AG04450 (cell line): ENCODE measurements around the gene UBN1. TPM values are rescaled to one million over a fixed set of nuclear protein-coding genes. Genes with fewer than 3 reads are reported as not detected.

Source experiments
- CTCF ChIA-PET: fragments of 300-600, 350-600 bp; formaldehyde crosslinking; extraction: SDS; loops from one replicate; lab custom pipeline; 2022; ENCODE audit warnings: antibody characterized with exemption, inconsistent platforms; lab: Charles Lee
- POLR2A ChIA-PET: fragments of 350-600 bp; formaldehyde crosslinking; extraction: SDS; loops from one replicate; lab custom pipeline; 2021; ENCODE audit warnings: antibody characterized with exemption, inconsistent platforms; lab: Yijun Ruan, JAX
- DNase-seq: peaks from one replicate; pipeline ENCODE4 v3.0.0-alpha.2; 2011; ENCODE audit warnings: low read depth, low spot score
- H3K27ac ChIP-seq: one replicate; pipeline ENCODE4 v1.5.1; 2012; ENCODE audit warnings: low read depth, low read length, control low read depth
- H3K27me3 ChIP-seq: one replicate; pipeline ENCODE4 v1.6.0; 2012; ENCODE audit warnings: low read length; ENCODE audit not compliant: control insufficient read depth, insufficient read depth
- H3K4me3 ChIP-seq: 2 replicates; pipeline ENCODE4 v1.5.1; 2011; ENCODE audit warnings: mild to moderate bottlenecking, low read depth, low read length, control low read depth
- H3K9me3 ChIP-seq: 2 replicates; pipeline ENCODE4 v1.5.1; 2012; ENCODE audit warnings: low read length; ENCODE audit not compliant: control insufficient read depth, insufficient read depth
- polyA plus RNA-seq: library from polyadenylated mRNA; depleted of rRNA; stranded (reverse); fragments of >200 nt; gene quantifications from 2 replicates; pipeline ENCODE4 v1.2.3, GENCODE V29; 2011
- TF ChIP-seq, protein P1 (sequence below): IDR thresholded peaks from 2 replicates; pipeline ENCODE4 v1.5.1; 2011; ENCODE audit warnings: low read depth, low read length, control low read depth, inconsistent platforms

The UBN1 gene
- polyA plus RNA-seq, 1 experiment, result 11.2 TPM

DNA sequence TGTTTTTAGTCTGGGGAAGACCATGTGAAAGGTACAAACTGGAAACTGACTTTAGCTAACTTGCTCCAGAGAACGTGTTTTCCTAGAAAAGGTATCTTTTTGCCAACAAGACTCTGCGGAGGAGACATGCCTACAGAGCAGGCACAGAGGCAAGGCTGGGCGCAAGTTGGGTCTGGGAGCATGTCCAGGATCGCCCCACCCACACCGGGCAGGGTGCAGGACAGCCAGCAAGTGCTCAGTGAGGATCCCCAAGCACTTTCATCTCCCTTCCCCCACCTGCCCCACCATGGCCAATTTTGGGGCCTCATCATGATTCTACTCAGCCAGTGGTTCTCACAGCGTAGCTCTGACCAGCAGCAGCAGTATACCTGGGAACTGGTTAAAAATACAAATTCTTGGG, 26.6 kb upstream of the UBN1 start:
- TF ChIP-seq, protein P1, sequence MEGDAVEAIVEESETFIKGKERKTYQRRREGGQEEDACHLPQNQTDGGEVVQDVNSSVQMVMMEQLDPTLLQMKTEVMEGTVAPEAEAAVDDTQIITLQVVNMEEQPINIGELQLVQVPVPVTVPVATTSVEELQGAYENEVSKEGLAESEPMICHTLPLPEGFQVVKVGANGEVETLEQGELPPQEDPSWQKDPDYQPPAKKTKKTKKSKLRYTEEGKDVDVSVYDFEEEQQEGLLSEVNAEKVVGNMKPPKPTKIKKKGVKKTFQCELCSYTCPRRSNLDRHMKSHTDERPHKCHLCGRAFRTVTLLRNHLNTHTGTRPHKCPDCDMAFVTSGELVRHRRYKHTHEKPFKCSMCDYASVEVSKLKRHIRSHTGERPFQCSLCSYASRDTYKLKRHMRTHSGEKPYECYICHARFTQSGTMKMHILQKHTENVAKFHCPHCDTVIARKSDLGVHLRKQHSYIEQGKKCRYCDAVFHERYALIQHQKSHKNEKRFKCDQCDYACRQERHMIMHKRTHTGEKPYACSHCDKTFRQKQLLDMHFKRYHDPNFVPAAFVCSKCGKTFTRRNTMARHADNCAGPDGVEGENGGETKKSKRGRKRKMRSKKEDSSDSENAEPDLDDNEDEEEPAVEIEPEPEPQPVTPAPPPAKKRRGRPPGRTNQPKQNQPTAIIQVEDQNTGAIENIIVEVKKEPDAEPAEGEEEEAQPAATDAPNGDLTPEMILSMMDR, result no peak
- POLR2A ChIA-PET, result no interaction called here
- CTCF ChIA-PET, result no interaction called here
- no peak overlapping the region for H3K27ac ChIP-seq
- H3K4me3 ChIP-seq, result no peak overlapping the region
- H3K9me3 ChIP-seq, result no peaks in the 10 kb centered on the region
- no peaks in the 10 kb centered on the region for H3K27me3 ChIP-seq
- DNase-seq, result no peak

DNA sequence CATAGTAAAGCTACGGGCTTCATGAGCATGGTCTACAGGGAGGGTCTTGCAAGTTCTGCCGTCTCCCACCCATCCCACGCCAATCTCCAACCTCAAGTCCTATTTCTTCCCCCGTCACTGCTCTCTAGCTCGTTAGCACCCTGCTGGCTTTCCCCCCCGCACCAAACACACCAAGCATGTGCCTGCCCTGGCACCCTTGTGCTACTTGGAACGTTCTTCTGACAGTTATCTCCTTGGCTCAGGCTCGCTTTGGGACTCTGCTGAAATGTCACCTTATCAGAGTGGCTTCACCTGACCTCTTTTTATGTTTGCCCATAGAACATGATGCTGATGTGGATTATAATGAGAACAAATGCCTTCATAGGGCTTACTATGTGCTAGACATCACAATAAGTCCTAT, 22.1 kb upstream of the UBN1 start:
- Histone ChIP-seq H3K4me3 (no peak overlapping the region), H3K27ac (no peak overlapping the region), H3K27me3 (no peaks in the 10 kb centered on the region), H3K9me3 (no peaks in the 10 kb centered on the region)
- ChIA-PET CTCF (interaction anchor here (1.2 kb wide), 1 partner anchor 131 kb away, joined by 5 read pairs; no protein-coding TSS in a partner anchor), POLR2A (no interaction called here)
- TF ChIP-seq, protein P1, result no peak
- DNase-seq, result no peak

DNA sequence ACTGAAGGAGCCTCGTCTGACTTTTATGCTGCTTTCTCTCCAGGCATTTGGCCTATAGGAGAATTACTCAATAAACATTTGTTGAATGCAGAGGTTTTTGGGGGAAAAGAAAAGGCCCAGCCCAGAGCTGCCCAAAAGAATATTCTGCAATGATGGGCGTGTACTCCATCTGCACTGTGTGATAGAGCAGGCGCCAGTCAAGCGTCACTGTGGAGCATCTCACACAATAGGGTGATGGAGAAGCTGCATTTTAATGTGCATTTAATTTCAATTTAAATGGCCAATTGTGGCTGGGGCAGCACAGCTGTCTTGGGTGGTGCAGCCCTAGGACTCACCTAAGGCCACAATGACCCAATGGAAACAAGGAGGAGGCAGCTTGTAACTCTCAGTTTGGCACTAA, 20.8 kb upstream of the UBN1 start:
- ChIA-PET POLR2A (no interaction called here), CTCF (interaction anchor here (1.2 kb wide), 1 partner anchor 130 kb away, joined by 3 read pairs; no protein-coding TSS in a partner anchor)
- Histone ChIP-seq H3K27ac (no peak overlapping the region), H3K9me3 (no peaks in the 10 kb centered on the region), H3K4me3 (no peak overlapping the region), H3K27me3 (no peaks in the 10 kb centered on the region)
- no peak for DNase-seq
- TF ChIP-seq, protein P1, result no peak

DNA sequence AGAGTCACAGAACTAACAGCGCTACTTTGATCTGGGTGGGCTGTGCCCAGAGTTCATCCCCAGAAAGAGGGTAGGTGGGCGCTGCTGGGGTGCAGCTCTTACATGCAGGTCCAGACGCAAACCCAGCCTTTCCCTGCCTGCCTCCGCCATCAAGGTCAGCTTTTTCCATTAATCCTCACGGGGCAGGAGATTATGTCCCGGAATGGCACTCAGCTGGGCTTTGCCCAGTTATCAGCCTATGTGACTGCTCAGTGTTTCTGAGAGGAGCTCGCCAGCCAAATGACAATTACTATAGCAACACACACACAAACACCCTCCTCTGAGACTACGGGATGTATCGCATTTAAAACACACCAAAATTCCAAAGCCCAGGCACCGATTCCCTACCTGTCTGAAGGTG, 20.3 kb upstream of the UBN1 start:
- Histone ChIP-seq H3K27ac (no peak overlapping the region), H3K27me3 (no peaks in the 10 kb centered on the region), H3K9me3 (no peaks in the 10 kb centered on the region), H3K4me3 (no peak overlapping the region)
- no peak for DNase-seq
- ChIA-PET CTCF (interaction anchor here (1.2 kb wide), 1 partner anchor 129 kb away, joined by 3 read pairs; no protein-coding TSS in a partner anchor), POLR2A (interaction anchor here (0.7 kb wide), 1 partner anchor 9 kb away, joined by 3 read pairs; no protein-coding TSS in a partner anchor)
- TF ChIP-seq, protein P1, result no peak

DNA sequence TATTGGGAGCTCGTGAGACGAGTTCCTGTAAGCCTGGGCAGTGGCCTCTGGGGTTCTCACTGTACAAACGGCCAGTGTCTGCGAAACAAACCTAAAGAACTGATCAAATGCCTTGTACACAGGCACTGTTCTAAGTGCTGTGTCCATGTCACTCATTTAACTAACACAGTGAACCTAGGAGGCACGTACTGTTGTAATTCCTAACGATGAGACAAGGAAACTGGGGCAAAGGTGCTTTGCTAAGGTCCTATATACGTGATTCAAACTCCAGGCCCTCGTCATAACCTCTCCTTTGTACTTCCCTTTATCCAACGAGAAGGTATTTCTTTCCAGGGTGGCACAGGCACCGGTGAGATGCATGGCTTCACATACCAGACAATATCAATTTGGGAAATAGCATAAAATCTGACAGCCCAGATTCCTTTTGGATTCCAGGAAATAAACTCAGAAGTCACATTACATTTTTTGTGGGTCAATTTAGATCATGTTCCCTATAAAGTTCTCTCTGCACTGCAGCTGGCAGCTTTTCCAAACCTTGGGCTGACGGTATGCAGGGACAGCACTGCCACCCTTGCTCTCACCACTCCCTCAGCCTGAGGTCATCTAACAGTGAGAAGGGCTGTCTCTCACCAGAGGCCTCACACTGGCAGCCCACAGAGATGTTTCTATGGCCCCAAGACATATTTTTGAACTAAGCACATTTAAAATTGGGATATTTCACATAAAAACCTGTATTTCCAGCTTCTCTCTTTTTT, 18.5 kb upstream of the UBN1 start:
- CTCF ChIA-PET, result no interaction called here
- no peak for DNase-seq

More for the DNA sequence above, 18.5 kb upstream of the UBN1 start:
- POLR2A ChIA-PET, result interaction anchor here (0.5 to 0.6 kb wide), 2 partner anchors 42 to 227 kb away, joined by 5 to 8 read pairs; no protein-coding TSS in a partner anchor
- Histone ChIP-seq H3K4me3 (no peak overlapping the region), H3K9me3 (no peaks in the 10 kb centered on the region), H3K27ac (no peak overlapping the region), H3K27me3 (no peaks in the 10 kb centered on the region)
- TF ChIP-seq, protein P1, result no peak
